ENCODE data around the gene CYB5D1. TPM values are rescaled to one million over a fixed set of nuclear protein-coding genes. Genes with fewer than 3 reads are reported as not detected.

CYB5D1 gene
- total and polyA plus RNA-seq, 2 of the 8 experiments (the other 6 are each of a cell fraction or from before 2014, with no cell fraction given): 11.0 to 18.0 TPM

- Histone ChIP-seq H2BK20ac (ENCODE audit: low read length) (no peak overlapping the region), H2BK12ac (ENCODE audit: low read depth, low read length) (no peak overlapping the region; the same call in 1 of the 2 replicates), H3K36me3 (ENCODE audit: control insufficient read depth in 2 of 4, insufficient read depth in 4 of 4, low read length in 3 of 4) (no peaks in the 10 kb centered on the region; a peak in 1 of 8 replicates), H3K4me2 (ENCODE audit: insufficient read depth in 1 of 2, low read depth in 2 of 2, low read length in 2 of 2) (peak overlapping the region; percentile 96 to 100), H3K4ac (replicated peaks; ENCODE audit: insufficient read length, low read depth, low read length) (no peak overlapping the region), H4K5ac (ENCODE audit: insufficient read length, low read depth, low read length) (no peak overlapping the region), H3K79me2 (ENCODE audit: control insufficient read depth in 1 of 2, insufficient read depth in 2 of 2, low read length in 2 of 2) (no peaks in the 10 kb centered on the region), H2BK120ac (replicated peaks; ENCODE audit: low read depth, low read length) (no peak overlapping the region), H4K91ac (replicated peaks; ENCODE audit: insufficient read length, low read length) (no peak overlapping the region), H3K4me1 (replicated peaks in 1 of 4; ENCODE audit: control insufficient read depth in 3 of 4, insufficient read depth in 4 of 4, low read length in 3 of 4) (peaks cover 6 to 21% (median 14%) of the 10 kb centered on the region in 4 experiments), H3K56ac (replicated peaks; ENCODE audit: insufficient read length, low read depth, low read length) (no peak overlapping the region), H3K79me1 (ENCODE audit: low read depth, low read length) (no peaks in the 10 kb centered on the region), H2BK15ac (ENCODE audit: low read length) (0 out of 2 replicates have a peak overlapping the region, but pooled peaks have one; percentile 29), H3K18ac (ENCODE audit: extremely low read depth, low read length) (peak overlapping the region; percentile 83), H3K27me3 (replicated peaks in 1 of 4; ENCODE audit: control insufficient read depth in 3 of 4, extremely low read depth in 1 of 4, insufficient read depth in 3 of 4, low read length in 3 of 4) (peaks cover 18 to 48% (median 45%) of the 10 kb centered on the region in 4 experiments), H3K14ac (ENCODE audit: insufficient read length) (no peak overlapping the region), H3K9ac (replicated peaks in 1 of 4; ENCODE audit: extremely low read depth in 1 of 4, low read depth in 3 of 4, low read length in 3 of 4) (peak overlapping the region in 2 of 4 experiments; percentile 23 to 58; a peak in 4 of 7 replicates), H4K8ac (ENCODE audit: extremely low read depth, insufficient read depth, low read length) (no peak overlapping the region; the same call in 1 of the 2 replicates), H2BK5ac (ENCODE audit: low read depth, low read length) (peak overlapping the region; percentile 78; the same call in 1 of the 2 replicates), H3K23me2 (ENCODE audit: low read depth, low read length) (peaks cover 34% of the 10 kb centered on the region), H3K4me3 (ENCODE audit: extremely low read depth in 1 of 4, insufficient read depth in 2 of 4, low read depth in 3 of 4, low read length in 4 of 4) (peak overlapping the region; percentile 70 to 98 (median 86)), H3K23ac (ENCODE audit: insufficient read length) (no peak overlapping the region), H3K9me3 (ENCODE audit: insufficient read depth in 2 of 2, low read depth in 1 of 2, low read length in 1 of 2) (no peaks in the 10 kb centered on the region), H2AFZ (ENCODE audit: low read length) (no peak overlapping the region), H2AK5ac (ENCODE audit: low read depth, low read length) (no peak overlapping the region), H4K20me1 (replicated peaks in 1 of 2; ENCODE audit: control insufficient read depth in 1 of 2, insufficient read depth in 2 of 2, low read length in 2 of 2) (peaks cover 12 to 41% of the 10 kb centered on the region in 2 experiments), H3K27ac (ENCODE audit: low read depth, low read length) (no peak overlapping the region)
- WGBS, 2 experiments (ENCODE audit: extremely low coverage in 1 of 2, insufficient coverage in 1 of 2, insufficient read length in 1 of 2, insufficient replicate concordance in 2 of 2, low coverage in 1 of 2, low lambda C conversion rate in 2 of 2, missing lambda C conversion rate in 1 of 2): 0% methylated on average over 13 of the region's 61 CpGs; no CpG with 5 or more reads in 1 of the 2 experiments
- POLR2A ChIA-PET (ENCODE audit: partially characterized antibody): interaction anchor here (0.6 to 4.2 kb wide), 5 partner anchors 8 to 140 kb away, joined by 3 to 22 read pairs (median 18); partner anchors contain the start of genes CYB5D1, NAA38 and TMEM88
- CTCF ChIA-PET (ENCODE audit: partially characterized antibody): interaction anchor here (0.6 to 2.1 kb wide), 9 partner anchors 8 to 143 kb away, joined by 3 to 6 read pairs (median 4); partner anchors contain the start of gene EFNB3
- FAIRE-seq (no peak), DNase-seq (ENCODE audit: low read depth in 1 of 2, low spot score in 2 of 2) (peak in 1 of 2 experiments; percentile 93)
- TF ChIP-seq RBBP5 (IDR thresholded peaks at IDR 0.05; ENCODE audit: borderline replicate concordance, low read depth, low read length) (no peak), GTF2F1 (IDR thresholded peaks at IDR 0.05; ENCODE audit: borderline replicate concordance, low read depth, low read length) (no peak), CBX5 (IDR thresholded peaks at IDR 0.05; ENCODE audit: low read depth, low read length) (no peak), YY1 (IDR thresholded peaks at IDR 0.05; ENCODE audit: low read depth, low read length) (no peak), JUND (IDR thresholded peaks at IDR 0.05; ENCODE audit: low read length) (no peak), SIN3A (conservative IDR thresholded peaks at IDR 0.05 in 1 of 2, IDR thresholded peaks at IDR 0.05 in 1 of 2; ENCODE audit: low read depth in 1 of 2, low read length in 2 of 2) (no peak), CTBP2 (IDR thresholded peaks at IDR 0.05; ENCODE audit: borderline replicate concordance, insufficient read depth, insufficient read length, low read length) (peak; percentile 74), ZNF274 (IDR thresholded peaks at IDR 0.05; ENCODE audit: borderline replicate concordance, extremely low read depth, low read length) (no peak), SIX5 (IDR thresholded peaks at IDR 0.05; ENCODE audit: low read depth, low read length) (no peak), RXRA (IDR thresholded peaks at IDR 0.05; ENCODE audit: insufficient read depth, low read depth, low read length) (no peak), TAF1 (IDR thresholded peaks at IDR 0.05; ENCODE audit: low read depth, low read length) (no peak)
Measured at GRCh38 chr17:7843536-7844291, 14.1 kb upstream of the CYB5D1 start.

All from H1 (cell line).